Breast epithelium (tissue), 3 donors: ENCODE data around the gene MEF2C.

ENCODE experiments used
- CTCF ChIP-seq, 3 donors: fragments of 450-650 bp; IDR thresholded peaks; one replicate each; pipeline ENCODE4 v1.5.1; 2016 to 2017; ENCODE audit warnings: antibody characterized with exemption in 3 of 3, mild to moderate bottlenecking in 3 of 3, moderate library complexity in 3 of 3
- POLR2A ChIP-seq: fragments of 450-650 bp; IDR thresholded peaks from one replicate; pipeline ENCODE4 v1.6.1; 2016; ENCODE audit warnings: antibody characterized with exemption, mild to moderate bottlenecking, moderate library complexity
- POLR2AphosphoS5 ChIP-seq, 3 donors: sonication (generic); formaldehyde crosslinking; IDR thresholded peaks; one replicate each; pipeline ENCODE4 v1.6.1; 2017; ENCODE audit warnings: antibody characterized with exemption in 3 of 3

GRCh38 chr5:88673253-88674105 is 209.5 kb downstream of the MEF2C start:
- TF ChIP-seq CTCF (IDR thresholded peaks at IDR 0.05): no peak
- TF ChIP-seq POLR2A: no peak
- no peak for TF ChIP-seq POLR2AphosphoS5 (IDR thresholded peaks at IDR 0.05)
